Measurements from ENCODE around the gene ICA1.

GRCh38 chr7:8227261-8227660 is 34.7 kb downstream of the ICA1 start:
- TF ChIP-seq, protein P1, sequence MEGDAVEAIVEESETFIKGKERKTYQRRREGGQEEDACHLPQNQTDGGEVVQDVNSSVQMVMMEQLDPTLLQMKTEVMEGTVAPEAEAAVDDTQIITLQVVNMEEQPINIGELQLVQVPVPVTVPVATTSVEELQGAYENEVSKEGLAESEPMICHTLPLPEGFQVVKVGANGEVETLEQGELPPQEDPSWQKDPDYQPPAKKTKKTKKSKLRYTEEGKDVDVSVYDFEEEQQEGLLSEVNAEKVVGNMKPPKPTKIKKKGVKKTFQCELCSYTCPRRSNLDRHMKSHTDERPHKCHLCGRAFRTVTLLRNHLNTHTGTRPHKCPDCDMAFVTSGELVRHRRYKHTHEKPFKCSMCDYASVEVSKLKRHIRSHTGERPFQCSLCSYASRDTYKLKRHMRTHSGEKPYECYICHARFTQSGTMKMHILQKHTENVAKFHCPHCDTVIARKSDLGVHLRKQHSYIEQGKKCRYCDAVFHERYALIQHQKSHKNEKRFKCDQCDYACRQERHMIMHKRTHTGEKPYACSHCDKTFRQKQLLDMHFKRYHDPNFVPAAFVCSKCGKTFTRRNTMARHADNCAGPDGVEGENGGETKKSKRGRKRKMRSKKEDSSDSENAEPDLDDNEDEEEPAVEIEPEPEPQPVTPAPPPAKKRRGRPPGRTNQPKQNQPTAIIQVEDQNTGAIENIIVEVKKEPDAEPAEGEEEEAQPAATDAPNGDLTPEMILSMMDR (IDR thresholded peaks at IDR 0.05) = no peak
- TF ChIP-seq POLR2AphosphoS5 (IDR thresholded peaks at IDR 0.05; ENCODE audit: insufficient read depth in 1 of 2, low read depth in 1 of 2) = no peak
- TF ChIP-seq POLR2A (IDR thresholded peaks at IDR 0.05) = no peak
